GM18951 (cell line): Measurements from ENCODE around the gene LCP1.

Source experiments
- POLR2A ChIP-seq: IDR thresholded peaks from 4 replicates; pipeline ENCODE4 v1.6.1; 2011; ENCODE audit warnings: mild to moderate bottlenecking; ENCODE audit not compliant: insufficient read length, insufficient read depth; ENCODE audit errors: extremely low read depth
- in situ Hi-C: fragments of 300-500 bp; cut with MboI; formaldehyde crosslinking; loops from one replicate; pipeline ENCODE4 v1.12.0; 2022; ENCODE audit warnings: low sequenced_read_pairs, mixed read lengths, inconsistent platforms; ENCODE audit not compliant: unreplicated experiment

LCP1 gene

DNA sequence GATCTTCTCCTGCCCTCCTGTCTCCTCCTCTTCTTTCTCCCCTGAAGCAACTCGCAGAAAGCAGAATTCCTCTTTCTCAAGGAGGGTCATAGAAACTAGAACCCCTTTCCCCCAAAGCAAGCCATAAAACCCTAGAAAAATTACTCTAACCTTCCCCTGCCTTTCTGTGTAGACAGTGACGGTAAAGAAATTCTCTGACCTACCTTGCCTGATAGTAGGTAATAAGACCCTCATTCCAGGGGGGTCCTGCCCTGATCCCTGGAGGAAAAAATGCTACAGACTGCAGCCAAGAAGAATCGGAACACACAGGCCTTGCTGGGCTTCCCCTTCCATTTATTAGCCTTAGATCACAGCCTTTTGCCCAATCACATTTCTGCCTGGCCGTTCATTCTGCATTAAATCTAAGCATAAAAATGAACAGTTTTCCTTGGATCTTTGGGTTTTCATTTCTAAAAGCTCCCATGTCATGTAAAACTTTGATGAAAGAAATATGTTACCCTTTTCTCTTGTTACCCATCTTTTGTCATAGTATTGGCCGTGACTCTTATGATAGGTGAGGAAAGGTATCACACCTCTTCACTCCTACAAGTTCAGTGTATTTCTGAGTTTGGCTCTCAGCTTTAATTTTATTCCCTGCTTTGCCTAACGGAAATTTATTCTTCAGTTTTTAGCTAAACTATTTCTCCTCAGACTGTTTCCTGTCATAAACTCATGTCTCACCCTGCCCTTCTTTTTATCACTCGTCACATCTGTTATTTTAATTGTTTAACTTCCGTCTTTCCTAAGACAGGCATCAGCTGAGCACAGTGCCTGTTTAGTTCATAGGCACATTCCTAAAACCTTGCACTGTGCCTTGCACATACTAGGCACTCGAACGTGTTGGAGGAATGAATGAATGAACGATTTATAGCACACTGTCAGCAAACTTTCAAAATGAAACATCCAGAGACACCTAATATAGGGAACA, 56.7 kb downstream of the LCP1 start:
- peak; percentile 31 for TF ChIP-seq POLR2A
- in situ Hi-C loops, result no loop called here

DNA sequence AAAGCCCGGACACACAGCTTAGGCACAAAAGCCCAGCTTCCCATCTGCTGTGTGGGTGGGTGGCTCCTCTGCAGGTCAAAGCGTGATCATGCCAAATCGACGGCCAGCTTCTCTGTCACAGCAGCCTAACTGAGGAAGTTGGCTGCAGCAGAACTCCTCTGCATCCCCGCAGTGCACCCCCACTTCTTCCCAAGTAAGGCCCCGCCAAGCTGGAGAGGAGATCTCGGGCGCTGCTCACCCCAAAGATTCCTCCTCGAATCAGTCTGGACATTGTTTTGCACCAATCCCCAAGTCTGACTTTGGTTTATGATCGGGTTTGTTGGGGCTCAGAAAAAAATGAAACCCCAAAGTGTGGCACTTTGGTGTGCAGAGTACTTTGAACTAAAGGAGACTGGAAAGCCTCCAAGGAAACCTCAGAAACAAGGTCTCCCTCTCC, 57.4 kb downstream of the LCP1 start:
- in situ Hi-C loops, result no loop called here
- TF ChIP-seq POLR2A, result peak; percentile 50

DNA sequence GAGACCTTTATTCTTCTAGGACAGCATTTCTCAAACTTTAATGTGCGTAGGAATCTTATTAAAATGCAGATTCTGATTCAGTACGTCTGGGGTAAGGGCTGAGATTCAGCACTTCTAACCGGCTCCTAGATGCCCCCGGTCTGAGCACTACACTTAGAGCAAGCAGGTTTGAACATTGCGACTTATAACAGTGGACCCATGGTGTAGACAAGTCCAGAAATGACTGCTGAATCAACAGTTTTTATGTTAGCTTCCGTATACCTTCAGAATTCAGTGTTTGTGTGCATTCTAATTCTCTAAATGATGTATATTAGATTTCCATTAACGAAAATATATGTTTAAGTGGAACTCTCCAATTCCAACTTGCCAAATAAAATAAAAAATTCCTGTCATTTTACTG, 59.7 kb downstream of the LCP1 start:
- no peak for TF ChIP-seq POLR2A
- in situ Hi-C loops, result no loop called here

DNA sequence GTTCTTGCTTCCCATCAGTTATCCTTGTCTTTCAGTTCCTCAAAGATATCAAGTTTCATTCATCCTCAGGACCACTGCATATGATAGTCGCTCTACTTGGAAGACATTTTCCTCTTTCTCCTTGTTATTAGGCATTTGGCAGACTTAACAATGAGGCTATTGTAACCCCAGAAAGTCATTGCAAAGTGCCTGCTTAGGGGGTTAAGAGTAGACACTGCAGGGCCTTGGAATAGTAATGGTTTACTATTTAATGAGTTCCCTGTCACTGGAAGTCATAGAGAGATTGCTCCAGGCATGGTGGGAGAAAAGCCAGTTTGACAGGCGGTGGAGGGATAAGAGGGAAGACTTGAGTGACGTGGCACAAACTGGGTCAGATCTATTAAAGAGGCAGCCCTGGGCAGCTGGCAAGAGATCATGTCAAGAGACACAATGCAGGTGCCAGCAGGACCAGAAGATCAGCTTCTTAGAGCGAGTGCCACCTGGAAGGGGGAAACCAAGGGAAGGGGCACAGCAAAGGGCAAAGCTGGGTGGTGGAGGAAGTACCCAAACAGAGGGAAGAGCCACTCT, 60.3 kb downstream of the LCP1 start:
- in situ Hi-C loops, result no loop called here
- TF ChIP-seq POLR2A, result no peak

DNA sequence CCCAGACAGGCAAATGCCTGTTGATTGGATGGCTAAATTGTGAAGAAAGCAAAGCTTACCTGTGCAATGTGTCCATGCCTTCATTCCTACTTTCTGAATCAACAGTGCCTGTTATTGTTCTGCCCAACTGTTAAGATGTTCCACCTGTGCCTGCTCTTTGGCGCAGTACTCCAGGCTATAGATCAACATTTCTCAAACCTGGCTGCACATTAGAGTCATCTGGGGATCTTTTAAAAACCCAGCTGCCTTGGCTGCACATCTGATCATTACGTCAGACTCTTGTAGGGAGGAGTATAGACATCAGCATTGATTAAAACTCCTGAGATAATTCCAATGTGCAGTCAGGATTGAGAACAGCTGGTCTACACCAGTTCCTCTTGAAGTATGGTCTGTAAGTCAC, 60.9 kb downstream of the LCP1 start:
- no peak for TF ChIP-seq POLR2A
- in situ Hi-C loops, result no loop called here

DNA sequence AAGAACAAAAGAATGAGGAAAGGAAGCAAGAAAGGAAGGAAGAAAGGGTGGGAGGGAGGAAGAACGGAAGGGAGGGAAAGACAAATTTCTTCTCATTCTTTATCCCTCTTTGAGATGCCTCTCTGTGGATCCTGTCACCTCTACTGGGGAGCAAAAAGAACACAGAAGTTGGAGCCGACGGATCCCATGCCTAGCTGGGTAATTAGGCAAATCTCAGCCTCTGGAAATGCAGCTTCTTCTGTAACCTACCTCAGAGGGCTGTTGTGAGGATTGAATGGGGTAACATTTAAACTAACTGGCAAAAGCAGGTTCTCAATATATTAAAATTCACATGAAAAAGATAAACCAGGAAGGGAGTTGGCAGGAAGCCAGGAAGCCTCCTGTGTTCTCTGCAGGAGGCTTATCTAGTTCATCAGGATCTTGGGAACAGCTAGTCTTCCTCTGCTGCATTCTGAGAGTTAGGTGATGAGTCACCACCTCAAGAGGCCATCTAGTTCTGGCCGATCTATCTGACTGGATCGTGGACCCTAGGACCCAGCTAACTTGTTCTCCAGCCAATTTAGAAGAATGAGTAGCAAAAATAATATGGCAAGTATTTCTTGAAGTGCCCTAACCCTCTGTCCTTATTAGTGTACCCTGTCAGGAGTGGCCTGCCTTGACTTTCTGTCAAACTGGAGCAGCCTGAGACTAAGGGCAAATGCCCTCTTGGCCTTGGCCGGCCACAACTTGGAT, 61.9 kb downstream of the LCP1 start:
- in situ Hi-C loops, result no loop called here

DNA sequence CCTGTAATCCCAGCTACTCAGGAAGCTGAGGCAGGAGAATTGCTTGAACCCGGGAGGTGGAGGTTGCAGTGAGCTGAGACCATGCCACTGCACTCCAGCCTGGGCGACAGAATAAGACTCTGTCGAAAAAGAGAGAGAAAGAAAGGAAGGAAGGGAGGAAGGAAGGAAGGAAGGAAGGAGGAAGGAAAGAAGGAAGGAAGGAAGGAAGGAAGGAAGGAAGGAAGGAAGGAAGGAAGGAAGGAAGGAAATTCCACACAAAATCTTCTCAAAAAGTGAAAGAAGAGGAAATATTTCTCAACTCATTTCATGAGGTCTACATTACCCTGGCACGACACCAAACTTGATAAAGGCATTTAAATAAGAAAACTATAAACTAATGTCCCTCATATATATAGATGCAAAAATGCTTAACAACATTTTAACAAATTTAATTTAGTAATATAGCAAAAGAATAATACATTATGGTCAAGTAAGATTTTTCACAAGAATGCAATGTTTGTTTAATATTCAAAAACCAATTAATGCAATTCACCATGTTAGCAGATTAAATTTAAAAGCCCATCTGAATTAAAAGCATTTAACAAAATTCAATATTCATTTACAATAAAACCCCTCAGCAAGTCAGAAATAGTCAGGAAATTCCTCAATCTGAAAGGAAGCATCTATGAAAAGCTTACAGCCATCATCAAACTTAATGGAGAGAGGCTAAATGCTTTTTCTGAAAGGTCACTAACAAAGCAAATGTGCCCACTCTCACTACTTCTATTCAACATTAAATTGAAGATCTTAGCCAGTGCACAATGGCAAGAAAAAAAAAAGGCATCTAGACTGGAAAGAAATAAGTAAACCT, 65.1 kb downstream of the LCP1 start:
- TF ChIP-seq POLR2A, result no peak
- in situ Hi-C loops, result no loop called here

More for the DNA sequence above, 61.9 kb downstream of the LCP1 start:
- TF ChIP-seq POLR2A, result no peak

DNA sequence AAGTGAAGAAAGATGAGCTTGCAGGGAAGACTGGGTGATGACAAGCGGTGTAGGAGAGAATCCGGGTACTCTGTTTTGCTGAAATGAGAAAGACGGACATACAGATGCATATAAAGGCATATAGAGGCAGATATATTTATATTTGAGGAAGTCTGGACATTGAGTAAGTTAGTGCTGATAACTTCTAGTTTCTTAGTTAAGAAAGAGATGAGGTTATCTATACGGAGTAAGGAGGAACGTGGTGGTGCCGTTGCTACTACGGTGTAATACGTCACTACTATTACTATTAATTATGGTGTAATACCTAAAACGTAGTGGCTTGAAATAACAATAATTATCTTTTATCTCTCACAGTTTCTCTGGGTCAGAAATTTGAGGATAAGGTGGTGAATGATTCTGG, 67.4 kb downstream of the LCP1 start:
- TF ChIP-seq POLR2A, result no peak
- in situ Hi-C loops, result no loop called here

DNA sequence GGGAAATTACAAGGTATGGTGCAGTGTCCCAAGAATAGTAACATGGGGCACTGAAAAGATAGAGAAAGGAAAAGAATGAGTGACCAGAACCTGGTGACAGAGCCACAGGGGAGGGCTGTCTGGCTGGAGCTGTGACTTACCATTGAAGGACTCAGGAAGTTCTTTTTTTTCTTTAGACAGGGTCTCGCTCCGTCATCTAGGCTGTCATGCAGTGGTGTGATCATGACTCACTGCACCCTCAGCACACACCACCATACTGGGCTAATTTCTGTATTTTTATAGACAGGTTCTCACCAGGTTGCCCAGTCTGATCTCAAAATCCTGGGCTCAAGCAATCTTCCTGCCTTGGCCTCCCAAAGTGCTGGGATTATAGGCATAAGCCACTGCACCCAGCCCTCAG, 68.4 kb downstream of the LCP1 start:
- no peak for TF ChIP-seq POLR2A
- in situ Hi-C loops, result no loop called here

DNA sequence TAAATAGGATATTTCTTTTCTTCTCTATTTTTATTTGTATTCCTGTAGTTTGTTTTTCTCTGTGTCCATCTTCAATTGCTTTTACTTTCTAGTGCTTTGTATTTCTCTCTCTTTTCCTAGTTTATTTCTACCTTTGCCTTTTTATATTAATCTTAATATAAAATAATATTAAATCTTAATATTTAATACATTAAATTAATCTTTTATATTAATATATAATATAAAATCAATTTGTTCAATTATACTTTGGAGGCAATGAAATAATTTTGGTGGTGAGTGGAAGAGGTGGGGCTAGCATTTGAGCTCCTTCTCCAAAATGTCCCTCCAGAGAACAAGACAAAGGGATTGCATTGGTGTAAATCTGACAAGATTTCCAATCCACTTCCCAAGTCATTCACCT, 70.8 kb downstream of the LCP1 start:
- in situ Hi-C loops, result no loop called here
- no peak for TF ChIP-seq POLR2A

DNA sequence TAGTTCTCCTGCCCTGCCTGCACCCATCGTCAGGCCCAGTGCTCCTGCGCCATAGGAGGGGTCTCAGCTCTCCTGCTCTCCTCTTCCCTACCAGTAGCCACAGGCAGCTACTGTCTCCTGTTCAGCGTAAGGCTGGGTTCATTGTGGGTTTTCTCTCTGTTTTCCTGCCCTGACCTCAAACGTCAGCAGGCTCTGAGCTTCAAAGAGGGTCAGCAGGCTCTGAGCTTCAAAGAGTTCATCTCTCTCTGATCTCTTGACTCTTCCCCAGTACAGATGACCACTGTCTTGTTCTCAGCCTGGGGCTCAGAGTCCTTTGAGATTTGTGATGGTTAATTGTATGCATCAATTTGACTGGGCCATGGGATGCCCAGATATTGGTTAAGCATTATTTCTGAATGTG, 72.5 kb downstream of the LCP1 start:
- TF ChIP-seq POLR2A, result no peak
- in situ Hi-C loops, result no loop called here

DNA sequence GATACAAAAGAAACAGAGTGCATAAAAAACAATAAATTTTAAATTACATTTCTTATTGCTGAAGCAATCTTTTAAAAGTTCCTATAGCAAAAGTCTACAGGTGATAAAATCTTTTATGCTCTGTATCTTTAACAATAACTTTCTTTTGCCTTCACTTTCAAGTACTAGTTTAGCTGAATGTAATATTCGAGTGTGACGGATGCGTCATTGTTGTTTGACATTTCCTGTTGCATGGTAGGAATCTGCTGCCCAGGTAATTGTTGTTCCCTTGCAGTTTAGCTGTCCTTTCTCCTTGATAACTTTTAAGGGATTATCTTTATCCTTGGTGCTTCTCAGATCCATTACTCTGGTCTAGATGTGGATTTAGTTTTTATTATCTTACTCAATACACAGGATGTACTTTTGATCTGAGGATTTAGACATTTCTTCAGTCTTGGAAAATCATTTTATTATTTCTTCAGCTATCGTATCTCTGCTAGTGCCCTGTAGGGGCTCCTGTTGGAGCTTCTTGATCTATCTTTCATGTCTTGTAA, 75.1 kb downstream of the LCP1 start:
- TF ChIP-seq POLR2A, result no peak

More for the DNA sequence above, 75.1 kb downstream of the LCP1 start:
- in situ Hi-C loops, result no loop called here
